Measurements from ENCODE around the gene ARHGDIA. TPM values are rescaled to one million over a fixed set of nuclear protein-coding genes. Genes with fewer than 3 reads are reported as not detected.

Gene ARHGDIA
- total RNA-seq, 1 donor from 2014 or later, result 443 TPM

- H3K4me1 Mint-ChIP-seq (ENCODE audit: unreplicated experiment), result peaks cover 8% of the 10 kb centered on the region
- no peak for DNase-seq (ENCODE audit: low spot score)
- H3K4me3 Mint-ChIP-seq (ENCODE audit: unreplicated experiment), result no peak overlapping the region
- TF ChIP-seq, protein P1, sequence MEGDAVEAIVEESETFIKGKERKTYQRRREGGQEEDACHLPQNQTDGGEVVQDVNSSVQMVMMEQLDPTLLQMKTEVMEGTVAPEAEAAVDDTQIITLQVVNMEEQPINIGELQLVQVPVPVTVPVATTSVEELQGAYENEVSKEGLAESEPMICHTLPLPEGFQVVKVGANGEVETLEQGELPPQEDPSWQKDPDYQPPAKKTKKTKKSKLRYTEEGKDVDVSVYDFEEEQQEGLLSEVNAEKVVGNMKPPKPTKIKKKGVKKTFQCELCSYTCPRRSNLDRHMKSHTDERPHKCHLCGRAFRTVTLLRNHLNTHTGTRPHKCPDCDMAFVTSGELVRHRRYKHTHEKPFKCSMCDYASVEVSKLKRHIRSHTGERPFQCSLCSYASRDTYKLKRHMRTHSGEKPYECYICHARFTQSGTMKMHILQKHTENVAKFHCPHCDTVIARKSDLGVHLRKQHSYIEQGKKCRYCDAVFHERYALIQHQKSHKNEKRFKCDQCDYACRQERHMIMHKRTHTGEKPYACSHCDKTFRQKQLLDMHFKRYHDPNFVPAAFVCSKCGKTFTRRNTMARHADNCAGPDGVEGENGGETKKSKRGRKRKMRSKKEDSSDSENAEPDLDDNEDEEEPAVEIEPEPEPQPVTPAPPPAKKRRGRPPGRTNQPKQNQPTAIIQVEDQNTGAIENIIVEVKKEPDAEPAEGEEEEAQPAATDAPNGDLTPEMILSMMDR (IDR thresholded peaks at IDR 0.05; ENCODE audit: unreplicated experiment), result no peak
- peaks cover 9% of the 10 kb centered on the region for H3K36me3 Mint-ChIP-seq (ENCODE audit: low read depth, unreplicated experiment)
- no peak overlapping the region for H3K27ac Mint-ChIP-seq (ENCODE audit: unreplicated experiment)
- H3K9me3 Mint-ChIP-seq (ENCODE audit: unreplicated experiment), result no peaks in the 10 kb centered on the region
- peaks cover 7% of the 10 kb centered on the region for H3K27me3 Mint-ChIP-seq (ENCODE audit: unreplicated experiment)
These were observed 46.5 kb downstream of the ARHGDIA start for GRCh38 chr17:81824595-81824994.

- Mint-ChIP-seq H3K27ac (ENCODE audit: unreplicated experiment) (peak overlapping the region; percentile 24), H3K4me3 (ENCODE audit: unreplicated experiment) (peak overlapping the region; percentile 67)
These were observed 47.2 kb downstream of the ARHGDIA start for GRCh38 chr17:81823820-81824550.

GRCh38 chr17:81822996-81823819 lies 47.9 kb downstream of the ARHGDIA start:
- Mint-ChIP-seq H3K27me3 (ENCODE audit: unreplicated experiment) (peaks cover 3% of the 10 kb centered on the region), H3K4me1 (ENCODE audit: unreplicated experiment) (peaks cover 3% of the 10 kb centered on the region), H3K9me3 (ENCODE audit: unreplicated experiment) (no peaks in the 10 kb centered on the region), H3K27ac (ENCODE audit: unreplicated experiment) (peak overlapping the region; percentile 24), H3K4me3 (ENCODE audit: unreplicated experiment) (peak overlapping the region; percentile 67), H3K36me3 (ENCODE audit: low read depth, unreplicated experiment) (peaks cover 9% of the 10 kb centered on the region)
- TF ChIP-seq, protein P1 (IDR thresholded peaks at IDR 0.05; ENCODE audit: unreplicated experiment), result no peak
- no peak for DNase-seq (ENCODE audit: low spot score)

More at GRCh38 chr17:81823820-81824550, 47.2 kb downstream of the ARHGDIA start:
- no peak for DNase-seq (ENCODE audit: low spot score)
- Mint-ChIP-seq H3K36me3 (ENCODE audit: low read depth, unreplicated experiment) (peaks cover 9% of the 10 kb centered on the region), H3K9me3 (ENCODE audit: unreplicated experiment) (no peaks in the 10 kb centered on the region), H3K4me1 (ENCODE audit: unreplicated experiment) (peaks cover 7% of the 10 kb centered on the region), H3K27me3 (ENCODE audit: unreplicated experiment) (peaks cover 6% of the 10 kb centered on the region)
- TF ChIP-seq, protein P1 (IDR thresholded peaks at IDR 0.05; ENCODE audit: unreplicated experiment), result no peak

- TF ChIP-seq, protein P1 (IDR thresholded peaks at IDR 0.05; ENCODE audit: unreplicated experiment), result no peak
- peaks cover 9% of the 10 kb centered on the region for H3K36me3 Mint-ChIP-seq (ENCODE audit: low read depth, unreplicated experiment)
- H3K27me3 Mint-ChIP-seq (ENCODE audit: unreplicated experiment), result peaks cover 3% of the 10 kb centered on the region
- no peak overlapping the region for H3K4me3 Mint-ChIP-seq (ENCODE audit: unreplicated experiment)
- H3K27ac Mint-ChIP-seq (ENCODE audit: unreplicated experiment), result no peak overlapping the region
- DNase-seq (ENCODE audit: low spot score), result no peak
- H3K9me3 Mint-ChIP-seq (ENCODE audit: unreplicated experiment), result no peaks in the 10 kb centered on the region
- peaks cover 3% of the 10 kb centered on the region for H3K4me1 Mint-ChIP-seq (ENCODE audit: unreplicated experiment)
These were observed 48.9 kb downstream of the ARHGDIA start for GRCh38 chr17:81822312-81822637.

Data from endothelial cell (in vitro differentiated cells).